Mesothelial cell of epicardium (in vitro differentiated cells): ENCODE measurements around the gene SLC43A3. TPM values are rescaled to one million over a fixed set of nuclear protein-coding genes. Genes with fewer than 3 reads are reported as not detected.

Experiments used
- DNase-seq, 2 experiments: peaks; one replicate each; pipeline ENCODE4 v3.0.0; 2021; ENCODE audit warnings: low spot score in 2 of 2; ENCODE audit not compliant: unreplicated experiment in 2 of 2
- H3K27ac Mint-ChIP-seq: 2 replicates; pipeline ENCODE4 v1.8.0; 2021; ENCODE audit warnings: mixed read lengths
- H3K27me3 Mint-ChIP-seq: 2 replicates; pipeline ENCODE4 v1.8.0; 2021; ENCODE audit warnings: low read depth, mixed read lengths
- H3K36me3 Mint-ChIP-seq: 2 replicates; pipeline ENCODE4 v1.8.0; 2021; ENCODE audit warnings: mixed read lengths
- H3K4me1 Mint-ChIP-seq: 2 replicates; pipeline ENCODE4 v1.8.0; 2021; ENCODE audit warnings: mixed read lengths
- H3K4me3 Mint-ChIP-seq: 2 replicates; pipeline ENCODE4 v1.8.0; 2021; ENCODE audit warnings: mild to moderate bottlenecking, moderate library complexity, mixed read lengths
- H3K9me3 Mint-ChIP-seq: 2 replicates; pipeline ENCODE4 v1.8.0; 2021; ENCODE audit warnings: mixed read lengths
- CTCF ChIP-seq: fragments of 200-600 bp; sonication (generic); IDR thresholded peaks from one replicate; pipeline ENCODE4 v1.5.0; 2021; ENCODE audit warnings: antibody characterized with exemption; ENCODE audit not compliant: unreplicated experiment
- total RNA-seq: library from RNA; stranded (reverse); gene quantifications from 3 replicates; pipeline ENCODE4 v1.2.1, GENCODE V29; 2021

Gene SLC43A3
- total RNA-seq, 1 donor from 2014 or later = 11.8 TPM

GRCh38 chr11:57374966-57375365 is 52.0 kb downstream of the SLC43A3 start:
- Mint-ChIP-seq H3K27me3 (peaks cover 27% of the 10 kb centered on the region), H3K9me3 (peaks cover 5% of the 10 kb centered on the region), H3K4me3 (no peak overlapping the region), H3K4me1 (no peaks in the 10 kb centered on the region), H3K27ac (no peak overlapping the region), H3K36me3 (no peaks in the 10 kb centered on the region)
- no peak for DNase-seq
- TF ChIP-seq CTCF = no peak

- DNase-seq = no peak
- TF ChIP-seq CTCF = no peak
- Mint-ChIP-seq H3K27me3 (peaks cover 15% of the 10 kb centered on the region), H3K27ac (no peak overlapping the region), H3K4me3 (no peak overlapping the region), H3K36me3 (no peaks in the 10 kb centered on the region), H3K9me3 (peaks cover 5% of the 10 kb centered on the region), H3K4me1 (no peaks in the 10 kb centered on the region)
These were observed 53.8 kb downstream of the SLC43A3 start for GRCh38 chr11:57373146-57373545.

- DNase-seq = no peak
- Mint-ChIP-seq H3K27me3 (peaks cover 10% of the 10 kb centered on the region), H3K4me1 (no peaks in the 10 kb centered on the region), H3K27ac (no peak overlapping the region), H3K4me3 (no peak overlapping the region), H3K36me3 (no peaks in the 10 kb centered on the region), H3K9me3 (peaks cover 5% of the 10 kb centered on the region)
- TF ChIP-seq CTCF = no peak
These were observed 56.0 kb downstream of the SLC43A3 start for GRCh38 chr11:57370941-57371340.

- DNase-seq = no peak
- H3K36me3 Mint-ChIP-seq = no peaks in the 10 kb centered on the region
- H3K9me3 Mint-ChIP-seq = peaks cover 5% of the 10 kb centered on the region
- H3K4me3 Mint-ChIP-seq = no peak overlapping the region
- TF ChIP-seq CTCF = no peak
- H3K27ac Mint-ChIP-seq = no peak overlapping the region
- no peaks in the 10 kb centered on the region for H3K4me1 Mint-ChIP-seq
- peaks cover 10% of the 10 kb centered on the region for H3K27me3 Mint-ChIP-seq
These were observed 56.7 kb downstream of the SLC43A3 start for GRCh38 chr11:57370251-57370650.

- H3K4me3 Mint-ChIP-seq = no peak overlapping the region
- no peak for DNase-seq
- H3K9me3 Mint-ChIP-seq = peaks cover 3% of the 10 kb centered on the region
- TF ChIP-seq CTCF = no peak
- H3K4me1 Mint-ChIP-seq = no peaks in the 10 kb centered on the region
- peaks cover 19% of the 10 kb centered on the region for H3K27me3 Mint-ChIP-seq
- H3K27ac Mint-ChIP-seq = no peak overlapping the region
- no peaks in the 10 kb centered on the region for H3K36me3 Mint-ChIP-seq
These were observed 58.1 kb downstream of the SLC43A3 start for GRCh38 chr11:57368845-57369232.
